Effector memory CD8-positive, alpha-beta T cell (primary cell): ENCODE data around the gene SMKR1.

Experiments
- ATAC-seq: fragments of 150-1000 bp; cut with Tn5 transposase; replicated peaks from 2 replicates; pipeline ENCODE4 v1.10.0; 2021; ENCODE audit warnings: mild to moderate bottlenecking, moderate library complexity
- DNase-seq, 3 experiments: peaks; one replicate each; pipeline ENCODE4 v3.0.0; 2021
- H3K27ac Mint-ChIP-seq, 2 donors: one replicate each; pipeline ENCODE4 v1.8.0; 2022; ENCODE audit warnings: mild to moderate bottlenecking in 2 of 2, mixed read lengths in 2 of 2, moderate library complexity in 2 of 2
- H3K27me3 Mint-ChIP-seq, 2 donors: one replicate each; pipeline ENCODE4 v1.8.0; 2022; ENCODE audit warnings: mixed read lengths in 2 of 2
- H3K36me3 Mint-ChIP-seq: one replicate; pipeline ENCODE4 v1.8.0; 2022; ENCODE audit warnings: mild to moderate bottlenecking, moderate library complexity, mixed read lengths; ENCODE audit not compliant: insufficient read depth
- H3K4me1 Mint-ChIP-seq, 2 donors: one replicate each; pipeline ENCODE4 v1.8.0; 2022; ENCODE audit warnings: low read depth in 2 of 2, mixed read lengths in 2 of 2
- H3K4me3 Mint-ChIP-seq, 2 donors: one replicate each; pipeline ENCODE4 v1.8.0; 2022; ENCODE audit warnings: mild to moderate bottlenecking in 2 of 2, mixed read lengths in 2 of 2, moderate library complexity in 2 of 2
- H3K9me3 Mint-ChIP-seq, 2 donors: one replicate each; pipeline ENCODE4 v1.8.0; 2022; ENCODE audit warnings: mixed read lengths in 2 of 2

The SMKR1 gene

GRCh38 chr7:129495987-129496386, 6.3 kb upstream of the SMKR1 start:
- no peak for DNase-seq
- Mint-ChIP-seq H3K4me3 (no peak overlapping the region), H3K9me3 (no peaks in the 10 kb centered on the region), H3K27me3 (no peaks in the 10 kb centered on the region), H3K4me1 (peaks cover 11 to 16% of the 10 kb centered on the region in 2 donors), H3K36me3 (no peaks in the 10 kb centered on the region), H3K27ac (no peak overlapping the region)
- no peak for ATAC-seq

- ATAC-seq, result no peak
- Mint-ChIP-seq H3K36me3 (peaks cover 4% of the 10 kb centered on the region), H3K27me3 (no peaks in the 10 kb centered on the region), H3K4me3 (no peak overlapping the region), H3K27ac (peak overlapping the region in 1 of 2 donors; percentile 84), H3K4me1 (peaks cover 17 to 22% of the 10 kb centered on the region in 2 donors), H3K9me3 (no peaks in the 10 kb centered on the region)
- DNase-seq, result no peak
Measured at GRCh38 chr7:129496653-129497052, 5.7 kb upstream of the SMKR1 start.

GRCh38 chr7:129497156-129497555, 5.2 kb upstream of the SMKR1 start:
- peak overlapping the region in 1 of 2 donors; percentile 84 for H3K27ac Mint-ChIP-seq

GRCh38 chr7:129498021-129498420, 4.3 kb upstream of the SMKR1 start:
- H3K27ac Mint-ChIP-seq, result peak overlapping the region; percentile 5 to 84
- H3K27me3 Mint-ChIP-seq, result no peaks in the 10 kb centered on the region
- no peak for ATAC-seq
- H3K36me3 Mint-ChIP-seq, result peaks cover 10% of the 10 kb centered on the region
- peaks cover 21 to 26% of the 10 kb centered on the region in 2 donors for H3K4me1 Mint-ChIP-seq
- H3K9me3 Mint-ChIP-seq, result no peaks in the 10 kb centered on the region
- no peak for DNase-seq
- H3K4me3 Mint-ChIP-seq, result no peak overlapping the region

More at GRCh38 chr7:129497156-129497555, 5.2 kb upstream of the SMKR1 start:
- Mint-ChIP-seq H3K4me3 (no peak overlapping the region), H3K9me3 (no peaks in the 10 kb centered on the region), H3K27me3 (no peaks in the 10 kb centered on the region), H3K36me3 (peaks cover 7% of the 10 kb centered on the region), H3K4me1 (peaks cover 19 to 26% of the 10 kb centered on the region in 2 donors)
- ATAC-seq (no peak), DNase-seq (no peak)

- Mint-ChIP-seq H3K27me3 (no peaks in the 10 kb centered on the region), H3K4me1 (peaks cover 23 to 27% of the 10 kb centered on the region in 2 donors), H3K4me3 (peak overlapping the region in 1 of 2 donors; percentile 54), H3K36me3 (peaks cover 18% of the 10 kb centered on the region), H3K9me3 (no peaks in the 10 kb centered on the region), H3K27ac (peak overlapping the region; percentile 84)
- no peak for ATAC-seq
- no peak for DNase-seq
Measured at GRCh38 chr7:129499999-129500398, 2.3 kb upstream of the SMKR1 start.

GRCh38 chr7:129502708-129503685, 666 bp downstream of the SMKR1 start:
- H3K27ac Mint-ChIP-seq, result peak overlapping the region; percentile 84
- ATAC-seq (peak; percentile 4), DNase-seq (peak in 1 of 3 experiments; percentile 10)
- H3K27me3 Mint-ChIP-seq, result no peaks in the 10 kb centered on the region
- peak overlapping the region; percentile 73 to 75 for H3K4me3 Mint-ChIP-seq
- H3K9me3 Mint-ChIP-seq, result no peaks in the 10 kb centered on the region
- H3K36me3 Mint-ChIP-seq, result peaks cover 18% of the 10 kb centered on the region
- H3K4me1 Mint-ChIP-seq, result peaks cover 19 to 20% of the 10 kb centered on the region in 2 donors

GRCh38 chr7:129503725-129504124, 1.4 kb downstream of the SMKR1 start:
- peaks cover 18% of the 10 kb centered on the region for H3K36me3 Mint-ChIP-seq
- peak overlapping the region; percentile 73 to 75 for H3K4me3 Mint-ChIP-seq
- H3K27ac Mint-ChIP-seq, result peak overlapping the region; percentile 80 to 84
- no peaks in the 10 kb centered on the region for H3K27me3 Mint-ChIP-seq
- no peak for ATAC-seq
- no peak for DNase-seq
- peaks cover 19 to 20% of the 10 kb centered on the region in 2 donors for H3K4me1 Mint-ChIP-seq
- H3K9me3 Mint-ChIP-seq, result no peaks in the 10 kb centered on the region

- ATAC-seq (no peak), DNase-seq (no peak)
- H3K4me1 Mint-ChIP-seq, result peaks cover 0 to 2% of the 10 kb centered on the region in 2 donors
- no peak overlapping the region for H3K4me3 Mint-ChIP-seq
- no peak overlapping the region for H3K27ac Mint-ChIP-seq
- no peaks in the 10 kb centered on the region for H3K36me3 Mint-ChIP-seq
- H3K27me3 Mint-ChIP-seq, result no peaks in the 10 kb centered on the region
- H3K9me3 Mint-ChIP-seq, result no peaks in the 10 kb centered on the region
Measured at GRCh38 chr7:129512192-129512591, 9.9 kb downstream of the SMKR1 start.

GRCh38 chr7:129513546-129513945, 11.2 kb downstream of the SMKR1 start:
- Mint-ChIP-seq H3K27ac (peak overlapping the region in 1 of 2 donors; percentile 17), H3K4me3 (no peak overlapping the region), H3K4me1 (peaks cover 0 to 2% of the 10 kb centered on the region in 2 donors), H3K36me3 (no peaks in the 10 kb centered on the region), H3K27me3 (no peaks in the 10 kb centered on the region), H3K9me3 (no peaks in the 10 kb centered on the region)
- DNase-seq, result no peak
- ATAC-seq, result no peak

GRCh38 chr7:129514683-129515082, 12.4 kb downstream of the SMKR1 start:
- no peak for DNase-seq
- Mint-ChIP-seq H3K9me3 (no peaks in the 10 kb centered on the region), H3K27ac (no peak overlapping the region), H3K36me3 (no peaks in the 10 kb centered on the region), H3K27me3 (peaks cover 0 to 5% of the 10 kb centered on the region in 2 donors), H3K4me1 (peaks cover 0 to 2% of the 10 kb centered on the region in 2 donors), H3K4me3 (no peak overlapping the region)
- ATAC-seq, result no peak

GRCh38 chr7:129515381-129515780, 13.1 kb downstream of the SMKR1 start:
- H3K4me1 Mint-ChIP-seq, result peaks cover 0 to 2% of the 10 kb centered on the region in 2 donors
- no peaks in the 10 kb centered on the region for H3K9me3 Mint-ChIP-seq
- no peak overlapping the region for H3K4me3 Mint-ChIP-seq
- no peak for DNase-seq
- H3K36me3 Mint-ChIP-seq, result no peaks in the 10 kb centered on the region
- no peak for ATAC-seq
- H3K27ac Mint-ChIP-seq, result no peak overlapping the region
- peaks cover 0 to 12% of the 10 kb centered on the region in 2 donors for H3K27me3 Mint-ChIP-seq

- H3K27ac Mint-ChIP-seq, result no peak overlapping the region
- ATAC-seq (no peak), DNase-seq (no peak)
Measured at GRCh38 chr7:129517931-129518330, 15.6 kb downstream of the SMKR1 start.

GRCh38 chr7:129519464-129519863, 17.1 kb downstream of the SMKR1 start:
- no peak for DNase-seq
- Mint-ChIP-seq H3K27me3 (peaks cover 0 to 36% of the 10 kb centered on the region in 2 donors), H3K4me1 (peaks cover 6 to 9% of the 10 kb centered on the region in 2 donors), H3K36me3 (peaks cover 3% of the 10 kb centered on the region), H3K9me3 (no peaks in the 10 kb centered on the region), H3K4me3 (no peak overlapping the region), H3K27ac (no peak overlapping the region)
- no peak for ATAC-seq

More at GRCh38 chr7:129517931-129518330, 15.6 kb downstream of the SMKR1 start:
- H3K27me3 Mint-ChIP-seq, result peaks cover 0 to 33% of the 10 kb centered on the region in 2 donors
- H3K9me3 Mint-ChIP-seq, result no peaks in the 10 kb centered on the region
- peaks cover 2 to 8% of the 10 kb centered on the region in 2 donors for H3K4me1 Mint-ChIP-seq
- H3K4me3 Mint-ChIP-seq, result no peak overlapping the region
- H3K36me3 Mint-ChIP-seq, result no peaks in the 10 kb centered on the region
